ENCODE data around the gene SPTBN4. TPM values are rescaled to one million over a fixed set of nuclear protein-coding genes. Genes with fewer than 3 reads are reported as not detected.
"Not testable (repeated sequence)": the region's sequence is repeated elsewhere in the genome, so short reads cannot be mapped to it uniquely, and the experiment has no call there.

SPTBN4 gene
- total and polyA plus RNA-seq, 2 experiments from 2014 or later, result 0.32 to 5.5 TPM

DNA sequence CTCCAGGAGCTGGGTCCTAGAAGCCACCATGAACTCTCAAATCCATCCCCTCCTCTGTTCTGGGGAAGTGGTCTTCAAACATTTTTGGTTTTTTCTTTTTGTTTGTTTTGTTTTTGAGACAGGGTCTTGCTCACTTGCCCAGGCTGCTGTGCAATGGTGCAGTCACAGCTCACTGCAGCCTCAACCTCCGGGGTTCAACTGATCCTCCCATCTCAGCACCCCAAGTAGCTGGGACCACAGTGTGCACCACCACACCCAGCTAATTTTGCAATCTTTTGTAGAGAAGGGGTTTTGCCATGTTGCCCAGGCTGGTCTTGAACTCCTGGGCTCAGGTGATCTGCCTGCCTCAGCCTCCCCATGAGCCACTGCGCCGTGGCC is 8.2 kb upstream of the SPTBN4 start:
- H3K4me1 ChIP-seq (ENCODE audit: low read depth), result no peaks in the 10 kb centered on the region
- TF ChIP-seq CTCF (IDR thresholded peaks at IDR 0.05; ENCODE audit: low read depth, low read length), result no peak
- DNase-seq (ENCODE audit: low read depth in 1 of 2, low spot score in 1 of 2), result no peak

DNA sequence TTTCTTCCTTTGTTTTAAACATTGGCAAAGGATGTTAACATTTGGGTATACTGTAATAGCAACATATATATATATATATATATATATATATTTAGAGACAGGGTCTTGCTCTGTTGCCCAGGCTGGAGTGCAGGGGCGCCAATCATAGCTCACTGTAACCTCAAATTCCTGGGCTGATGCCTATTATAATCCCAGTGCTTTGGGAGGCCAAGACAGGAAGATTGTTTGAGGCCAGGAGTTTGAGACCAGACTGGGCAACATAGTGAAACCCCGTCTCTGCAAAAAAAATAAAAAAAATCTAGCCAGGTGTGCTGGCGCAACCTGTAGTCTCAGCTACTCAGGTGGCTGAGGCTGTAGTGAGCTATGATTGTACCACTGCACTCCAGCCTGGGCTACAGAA is 6.6 kb upstream of the SPTBN4 start:
- Histone ChIP-seq H3K27me3 (no peaks in the 10 kb centered on the region), H3K36me3 (no peaks in the 10 kb centered on the region), H3K4me3 (no peak overlapping the region), H3K4me1 (ENCODE audit: low read depth) (peaks cover 5% of the 10 kb centered on the region), H3K9me3 (ENCODE audit: low read depth) (no peaks in the 10 kb centered on the region), H3K27ac (no peak overlapping the region)
- no peak for TF ChIP-seq CTCF (IDR thresholded peaks at IDR 0.05; ENCODE audit: low read depth, low read length)
- no peak for DNase-seq (ENCODE audit: low read depth in 1 of 2, low spot score in 1 of 2)

More for the DNA sequence above, 8.2 kb upstream of the SPTBN4 start:
- no peak overlapping the region for H3K4me3 ChIP-seq
- no peaks in the 10 kb centered on the region for H3K9me3 ChIP-seq (ENCODE audit: low read depth)
- H3K27ac ChIP-seq, result no peak overlapping the region
- H3K36me3 ChIP-seq, result no peaks in the 10 kb centered on the region
- no peaks in the 10 kb centered on the region for H3K27me3 ChIP-seq

DNA sequence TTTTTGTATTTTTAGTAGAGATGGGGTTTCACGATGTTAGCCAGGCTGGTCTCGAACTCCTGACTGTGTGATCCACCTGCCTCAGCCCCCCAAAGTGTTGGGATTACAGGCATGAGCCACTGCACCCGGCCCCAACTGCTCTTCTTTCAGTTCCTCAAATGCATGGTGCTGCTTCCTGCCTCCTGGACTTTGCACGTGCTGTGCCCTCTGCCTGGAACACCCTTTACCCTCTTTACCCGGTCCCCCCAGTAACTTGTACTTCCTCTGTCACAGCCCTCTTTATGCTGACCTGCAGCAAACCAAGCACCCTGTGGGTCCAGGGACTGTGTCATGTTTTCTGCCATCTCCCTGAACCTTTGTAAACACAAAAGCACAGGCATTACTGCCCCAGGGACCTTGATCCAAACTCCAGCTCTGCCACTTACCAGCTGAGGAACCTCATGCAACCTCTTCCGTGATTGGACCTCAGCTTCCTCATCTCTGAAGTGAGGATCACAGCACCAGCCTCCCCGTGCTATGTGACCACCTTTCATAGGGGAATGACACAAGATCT is 5.1 kb upstream of the SPTBN4 start:
- H3K27me3 ChIP-seq, result peaks cover 6% of the 10 kb centered on the region
- H3K4me1 ChIP-seq (ENCODE audit: low read depth), result peaks cover 5% of the 10 kb centered on the region
- H3K27ac ChIP-seq, result no peak overlapping the region
- no peak overlapping the region for H3K4me3 ChIP-seq
- DNase-seq (ENCODE audit: low read depth in 1 of 2, low spot score in 1 of 2), result no peak
- H3K9me3 ChIP-seq (ENCODE audit: low read depth), result no peaks in the 10 kb centered on the region
- no peak for TF ChIP-seq CTCF (IDR thresholded peaks at IDR 0.05; ENCODE audit: low read depth, low read length)
- no peaks in the 10 kb centered on the region for H3K36me3 ChIP-seq

DNA sequence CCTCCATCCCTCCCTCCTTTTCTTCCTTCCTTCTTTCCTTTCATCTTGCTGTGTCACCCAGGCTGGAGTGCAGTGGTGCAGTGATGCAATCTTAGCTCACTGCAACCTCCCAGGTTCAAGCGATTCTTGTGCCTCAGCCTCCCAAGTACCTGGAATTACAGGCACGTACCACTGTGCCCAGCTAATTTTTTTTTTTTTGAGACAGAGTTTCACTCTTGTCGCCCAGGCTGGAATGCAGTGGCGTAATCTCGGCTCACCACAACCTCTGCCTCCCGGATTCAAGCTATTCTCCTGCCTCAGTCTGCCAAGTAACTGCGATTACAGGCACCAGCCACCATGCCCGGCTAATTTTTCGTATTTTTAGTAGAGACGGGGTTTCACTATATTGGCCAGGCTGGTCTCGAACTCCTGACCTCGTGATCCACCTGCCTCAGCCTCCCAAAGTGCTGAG is 3.2 kb upstream of the SPTBN4 start:
- DNase-seq (ENCODE audit: low read depth in 1 of 2, low spot score in 1 of 2), result peak in 1 of 2 donors; percentile 58
- H3K27me3 ChIP-seq, result peaks cover 24% of the 10 kb centered on the region
- not testable (repeated sequence) for H3K27ac ChIP-seq; H3K4me3 ChIP-seq; H3K9me3 ChIP-seq (ENCODE audit: low read depth); H3K36me3 ChIP-seq; H3K4me1 ChIP-seq (ENCODE audit: low read depth)

DNA sequence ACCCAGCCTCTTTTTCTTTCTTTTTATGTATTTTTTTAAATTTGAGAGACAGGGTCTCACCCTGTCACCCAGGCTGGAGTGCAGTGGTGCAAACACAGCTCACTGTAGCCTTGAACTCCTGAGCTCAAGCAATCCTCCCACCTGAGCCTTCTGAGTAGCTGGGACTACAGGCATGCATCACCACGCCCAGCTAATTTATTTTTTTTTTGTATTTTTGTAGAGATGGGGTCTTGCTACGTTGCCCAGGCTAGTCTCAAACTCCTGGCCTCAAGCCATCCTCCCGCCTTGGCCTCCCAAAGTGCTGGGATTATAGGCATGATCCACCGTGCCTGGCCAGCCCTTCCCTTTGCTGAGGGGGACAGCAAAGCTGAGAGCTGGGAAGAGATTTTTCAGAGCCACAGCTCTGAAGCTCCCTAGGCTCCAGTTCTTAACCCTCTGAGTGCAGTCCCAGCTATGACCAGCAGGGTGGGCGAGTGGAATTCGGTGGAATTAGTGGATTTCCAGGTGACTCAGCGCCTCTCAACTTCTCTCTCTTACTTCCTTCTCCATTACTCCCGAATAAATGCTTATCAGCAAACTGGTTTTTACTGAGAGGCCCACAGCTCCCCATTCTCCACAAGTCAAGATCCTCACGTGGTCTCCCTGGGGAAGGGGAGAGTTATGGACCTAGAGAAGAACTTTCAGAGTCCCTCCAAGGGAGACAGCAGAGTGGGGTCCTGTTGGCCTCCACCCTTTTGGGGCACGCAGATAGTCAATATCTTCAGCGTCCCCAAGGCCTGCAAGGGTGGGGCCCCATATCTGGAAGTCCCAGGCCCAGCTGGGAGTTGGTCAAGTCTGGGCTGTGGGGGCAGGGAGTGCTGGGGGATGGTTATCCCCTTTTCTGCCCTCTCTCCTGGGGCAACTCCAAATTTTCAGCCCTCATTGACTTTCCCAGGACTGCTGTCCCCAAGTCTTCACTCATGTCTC is 2.5 kb upstream of the SPTBN4 start:
- Histone ChIP-seq H3K27ac (no peak overlapping the region), H3K9me3 (ENCODE audit: low read depth) (no peaks in the 10 kb centered on the region), H3K4me1 (ENCODE audit: low read depth) (peaks cover 5% of the 10 kb centered on the region), H3K27me3 (peaks cover 31% of the 10 kb centered on the region), H3K4me3 (no peak overlapping the region), H3K36me3 (no peaks in the 10 kb centered on the region)
- TF ChIP-seq CTCF (IDR thresholded peaks at IDR 0.05; ENCODE audit: low read depth, low read length), result peak; percentile 87
- DNase-seq (ENCODE audit: low read depth in 1 of 2, low spot score in 1 of 2), result peak; percentile 82 to 94

DNA sequence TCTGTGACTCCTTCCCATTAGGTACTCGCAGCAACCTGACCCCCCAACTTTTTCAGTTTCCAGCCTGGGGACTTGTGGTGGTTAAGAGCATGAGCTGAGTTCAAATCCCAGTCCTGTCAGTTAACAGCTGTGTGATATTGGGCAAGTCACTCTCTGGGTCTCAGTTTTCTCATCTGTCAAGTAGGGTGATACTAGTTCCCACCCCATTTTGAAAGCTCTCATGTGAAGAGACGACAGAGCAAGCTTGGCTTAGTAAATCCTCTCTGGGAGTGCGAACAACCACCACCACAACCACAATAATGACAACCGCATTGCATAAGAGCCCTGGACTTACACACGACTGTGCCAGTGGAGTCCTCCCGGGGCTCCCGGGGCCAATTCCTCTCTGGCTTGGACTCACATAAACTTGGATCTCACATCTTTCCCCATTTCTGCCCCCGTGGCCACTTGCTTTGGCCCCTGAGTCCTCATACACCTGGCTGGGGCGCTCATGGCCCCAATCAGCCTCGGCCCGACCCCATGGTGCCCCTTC is 1.7 kb upstream of the SPTBN4 start:
- peak in 1 of 2 donors; percentile 90 for DNase-seq (ENCODE audit: low read depth in 1 of 2, low spot score in 1 of 2)
- H3K36me3 ChIP-seq, result no peaks in the 10 kb centered on the region
- TF ChIP-seq CTCF (IDR thresholded peaks at IDR 0.05; ENCODE audit: low read depth, low read length), result no peak
- H3K9me3 ChIP-seq (ENCODE audit: low read depth), result no peaks in the 10 kb centered on the region
- H3K4me3 ChIP-seq, result peak overlapping the region; percentile 53
- peaks cover 34% of the 10 kb centered on the region for H3K27me3 ChIP-seq
- H3K27ac ChIP-seq, result no peak overlapping the region
- H3K4me1 ChIP-seq (ENCODE audit: low read depth), result peaks cover 5% of the 10 kb centered on the region

All from cardiac muscle cell (in vitro differentiated cells and primary cell).